Uterus (tissue), 2 donors: ENCODE results near the gene ERCC5.

Experiments
- POLR2A ChIP-seq, 2 donors: fragments of 450-650 bp; IDR thresholded peaks; one replicate each; pipeline ENCODE4 v1.6.1; 2016; ENCODE audit warnings: antibody characterized with exemption in 2 of 2, mild to moderate bottlenecking in 1 of 2, moderate library complexity in 1 of 2
- TF ChIP-seq, protein P1 (sequence below), 4 experiments: fragments of 200-600 bp in 2 of 4; fragments of 450-650 bp in 2 of 4; sonication (generic) in 2 of 4; IDR thresholded peaks; one replicate each; pipeline ENCODE4 v1.5.1; 2016 to 2019; ENCODE audit warnings: antibody characterized with exemption in 4 of 4, mild to moderate bottlenecking in 2 of 4, moderate library complexity in 1 of 4

DNA sequence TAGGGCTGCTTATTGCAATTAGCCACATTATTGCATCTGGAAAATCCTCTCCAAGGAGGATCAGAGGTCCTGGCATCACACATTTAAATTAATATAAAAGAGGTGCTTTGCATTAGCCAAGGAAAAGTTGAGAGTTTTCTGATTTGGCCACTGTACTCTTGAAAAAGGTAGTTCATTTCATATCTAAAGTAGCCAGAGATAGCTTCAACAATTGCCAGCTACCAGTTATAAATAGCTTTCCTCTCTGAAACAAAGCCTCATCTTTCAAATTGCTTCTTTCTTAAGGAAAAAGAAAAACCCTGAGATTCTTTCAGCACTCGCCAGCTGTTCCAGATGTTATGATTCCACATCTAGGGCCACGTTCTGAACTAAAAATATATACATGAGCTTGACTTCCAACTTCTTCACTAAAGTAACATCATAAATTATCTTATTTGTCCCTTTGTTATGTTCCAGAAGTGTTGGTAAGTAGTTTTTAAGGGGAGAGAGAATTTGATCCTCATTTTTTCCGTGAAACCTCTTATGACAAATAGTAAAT, 69.6 kb downstream of the ERCC5 start:
- TF ChIP-seq, protein P1, sequence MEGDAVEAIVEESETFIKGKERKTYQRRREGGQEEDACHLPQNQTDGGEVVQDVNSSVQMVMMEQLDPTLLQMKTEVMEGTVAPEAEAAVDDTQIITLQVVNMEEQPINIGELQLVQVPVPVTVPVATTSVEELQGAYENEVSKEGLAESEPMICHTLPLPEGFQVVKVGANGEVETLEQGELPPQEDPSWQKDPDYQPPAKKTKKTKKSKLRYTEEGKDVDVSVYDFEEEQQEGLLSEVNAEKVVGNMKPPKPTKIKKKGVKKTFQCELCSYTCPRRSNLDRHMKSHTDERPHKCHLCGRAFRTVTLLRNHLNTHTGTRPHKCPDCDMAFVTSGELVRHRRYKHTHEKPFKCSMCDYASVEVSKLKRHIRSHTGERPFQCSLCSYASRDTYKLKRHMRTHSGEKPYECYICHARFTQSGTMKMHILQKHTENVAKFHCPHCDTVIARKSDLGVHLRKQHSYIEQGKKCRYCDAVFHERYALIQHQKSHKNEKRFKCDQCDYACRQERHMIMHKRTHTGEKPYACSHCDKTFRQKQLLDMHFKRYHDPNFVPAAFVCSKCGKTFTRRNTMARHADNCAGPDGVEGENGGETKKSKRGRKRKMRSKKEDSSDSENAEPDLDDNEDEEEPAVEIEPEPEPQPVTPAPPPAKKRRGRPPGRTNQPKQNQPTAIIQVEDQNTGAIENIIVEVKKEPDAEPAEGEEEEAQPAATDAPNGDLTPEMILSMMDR (IDR thresholded peaks at IDR 0.05), result no peak
- TF ChIP-seq POLR2A (IDR thresholded peaks at IDR 0.05), result no peak
